ENCODE data around the gene CPEB3. TPM values are rescaled to one million over a fixed set of nuclear protein-coding genes. Genes with fewer than 3 reads are reported as not detected.

The CPEB3 gene
- total and polyA plus RNA-seq, 2 donors (not counting 3 experiments of a cell fraction or from before 2014, with no cell fraction given), result 0.80 to 2.2 TPM

- no peaks in the 10 kb centered on the region for H3K79me2 ChIP-seq (ENCODE audit: control insufficient read depth, insufficient read depth, low read length)
- no peak overlapping the region for H3K9ac ChIP-seq (replicated peaks; ENCODE audit: extremely low read depth, insufficient read depth, low read length)
- no peaks in the 10 kb centered on the region for H4K20me1 ChIP-seq (replicated peaks; ENCODE audit: control insufficient read depth, extremely low read depth, insufficient read depth, low read length)
- no peaks in the 10 kb centered on the region for H3K9me1 ChIP-seq (replicated peaks; ENCODE audit: control insufficient read depth, extremely low read depth, insufficient read depth, low read length)
- H3K4me2 ChIP-seq (ENCODE audit: insufficient read depth, low read length), result no peak overlapping the region
- ChIA-PET POLR2A (no interaction called here), CTCF (interaction anchor here (1.5 kb wide), 1 partner anchor 168 kb away, joined by 5 read pairs; the partner anchor contains the start of genes CPEB3 and MARCHF5)
- BruUV-seq (replicated peaks), result no TSS peak
- H3K9me3 ChIP-seq (replicated peaks; ENCODE audit: control insufficient read depth, insufficient read depth, low read length), result no peaks in the 10 kb centered on the region
- H3K36me3 ChIP-seq (ENCODE audit: control insufficient read depth in 2 of 2, extremely low read depth in 1 of 2, insufficient read depth in 2 of 2, low read length in 2 of 2), result no peaks in the 10 kb centered on the region
- intact Hi-C loops (cut with micrococcal nuclease), result no loop called here
- no peak for TF ChIP-seq POLR2A (IDR thresholded peaks at IDR 0.05; ENCODE audit: low read depth, low read length)
- no peak for TF ChIP-seq MYC (IDR thresholded peaks at IDR 0.05; ENCODE audit: low read depth, low read length)
- TF ChIP-seq, protein P1, sequence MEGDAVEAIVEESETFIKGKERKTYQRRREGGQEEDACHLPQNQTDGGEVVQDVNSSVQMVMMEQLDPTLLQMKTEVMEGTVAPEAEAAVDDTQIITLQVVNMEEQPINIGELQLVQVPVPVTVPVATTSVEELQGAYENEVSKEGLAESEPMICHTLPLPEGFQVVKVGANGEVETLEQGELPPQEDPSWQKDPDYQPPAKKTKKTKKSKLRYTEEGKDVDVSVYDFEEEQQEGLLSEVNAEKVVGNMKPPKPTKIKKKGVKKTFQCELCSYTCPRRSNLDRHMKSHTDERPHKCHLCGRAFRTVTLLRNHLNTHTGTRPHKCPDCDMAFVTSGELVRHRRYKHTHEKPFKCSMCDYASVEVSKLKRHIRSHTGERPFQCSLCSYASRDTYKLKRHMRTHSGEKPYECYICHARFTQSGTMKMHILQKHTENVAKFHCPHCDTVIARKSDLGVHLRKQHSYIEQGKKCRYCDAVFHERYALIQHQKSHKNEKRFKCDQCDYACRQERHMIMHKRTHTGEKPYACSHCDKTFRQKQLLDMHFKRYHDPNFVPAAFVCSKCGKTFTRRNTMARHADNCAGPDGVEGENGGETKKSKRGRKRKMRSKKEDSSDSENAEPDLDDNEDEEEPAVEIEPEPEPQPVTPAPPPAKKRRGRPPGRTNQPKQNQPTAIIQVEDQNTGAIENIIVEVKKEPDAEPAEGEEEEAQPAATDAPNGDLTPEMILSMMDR (IDR thresholded peaks at IDR 0.05; ENCODE audit: extremely low read depth in 1 of 2, insufficient read depth in 1 of 2, low read depth in 1 of 2, low read length in 2 of 2), result no peak
- TF ChIP-seq MAX (IDR thresholded peaks at IDR 0.05; ENCODE audit: insufficient read depth, insufficient read length), result no peak
- TF ChIP-seq POLR2AphosphoS5 (IDR thresholded peaks at IDR 0.05; ENCODE audit: insufficient read depth, low read depth, low read length), result no peak
- no peak for TF ChIP-seq FOS (IDR thresholded peaks at IDR 0.05; ENCODE audit: borderline replicate concordance, insufficient read depth, low read length)
- TF ChIP-seq GATA2 (IDR thresholded peaks at IDR 0.05; ENCODE audit: insufficient read depth, insufficient read length, low read depth, low read length), result no peak
- no peak for TF ChIP-seq EZH2 (IDR thresholded peaks at IDR 0.05; ENCODE audit: borderline replicate concordance, low read depth, low read length, severe bottlenecking)
- TF ChIP-seq JUN (IDR thresholded peaks at IDR 0.05; ENCODE audit: borderline replicate concordance, insufficient read depth, insufficient read length, low read depth), result no peak
- DNase-seq (ENCODE audit: low read depth, low spot score) (peak; percentile 68), FAIRE-seq (peak; percentile 88)
- H3K27ac ChIP-seq (ENCODE audit: insufficient read depth, low read depth, low read length), result no peak overlapping the region
- dilution Hi-C loops (cut with MboI; ENCODE audit: extremely low pct_ligation_motif_present, low sequenced_read_pairs), result no loop called here
- H3K4me3 ChIP-seq (replicated peaks in 1 of 3; ENCODE audit: insufficient read depth in 1 of 3, low read depth in 1 of 3, low read length in 3 of 3), result no peak overlapping the region
- no peak overlapping the region for H2AFZ ChIP-seq (ENCODE audit: low read depth, low read length)
- peaks cover 33% of the 10 kb centered on the region for H3K4me1 ChIP-seq (ENCODE audit: control insufficient read depth, extremely low read depth, insufficient read depth, low read length)
- no peaks in the 10 kb centered on the region for H3K27me3 ChIP-seq (ENCODE audit: control insufficient read depth in 2 of 2, insufficient read depth in 2 of 2, low read length in 2 of 2)
Measured at GRCh38 chr10:92122941-92123450, 167.9 kb downstream of the CPEB3 start.

Data from endothelial cell of umbilical vein (primary cell).